GM12891 (cell line): ENCODE results near the gene CXCR6.

ENCODE experiments used
- DNase-seq: peaks from one replicate; pipeline ENCODE4 v3.0.0; 2011; ENCODE audit warnings: low spot score; ENCODE audit not compliant: insufficient read length
- FAIRE-seq: peaks from 2 replicates; lab custom pipeline; 2011; peaks lifted over from hg19 to GRCh38; lab: Jason Lieb, UNC
- PAX5 ChIP-seq: IDR thresholded peaks from 2 replicates; pipeline ENCODE4 v1.6.1; 2011; ENCODE audit warnings: low read length, moderate library complexity, mild to moderate bottlenecking; ENCODE audit not compliant: insufficient read depth, severe bottlenecking
- POLR2A ChIP-seq: IDR thresholded peaks from 2 replicates; pipeline ENCODE4 v1.6.1; 2011; ENCODE audit warnings: low read depth, low read length, control low read depth
- POLR2AphosphoS5 ChIP-seq: IDR thresholded peaks from 2 replicates; pipeline ENCODE4 v1.6.1; 2011; ENCODE audit warnings: low read depth, low read length, control low read depth
- POU2F2 ChIP-seq: IDR thresholded peaks from 2 replicates; pipeline ENCODE4 v1.6.1; 2011; ENCODE audit warnings: low read depth, mild to moderate bottlenecking, control low read depth, low read length, moderate library complexity
- SPI1 ChIP-seq: IDR thresholded peaks from 2 replicates; pipeline ENCODE4 v1.6.1; 2011; ENCODE audit warnings: low read depth, low read length, control low read depth
- TAF1 ChIP-seq: IDR thresholded peaks from 2 replicates; pipeline ENCODE4 v1.6.1; 2011; ENCODE audit warnings: low read depth, low read length, control low read depth

CXCR6 gene

DNA sequence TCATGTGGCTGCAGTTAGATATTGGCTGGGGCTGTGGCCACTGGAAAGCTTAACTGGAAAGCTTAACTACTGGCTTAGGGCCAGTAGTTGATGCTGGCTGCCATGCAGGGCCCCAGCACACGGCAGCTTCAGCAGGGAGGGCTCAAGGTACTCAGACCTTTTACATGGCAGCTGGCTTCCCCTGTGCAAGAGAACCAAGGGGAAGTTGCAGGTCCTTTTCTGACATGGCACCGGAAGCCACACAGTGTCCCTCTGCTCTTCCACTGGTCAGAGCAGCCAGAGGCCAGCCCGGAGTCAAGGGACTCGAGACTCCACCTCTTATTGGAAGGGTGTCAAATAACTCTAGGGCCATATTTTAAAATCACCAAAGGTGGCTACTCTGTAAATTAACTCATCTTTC, 32.4 kb upstream of the CXCR6 start:
- TF ChIP-seq POLR2AphosphoS5, result no peak
- TF ChIP-seq POU2F2, result no peak
- TF ChIP-seq POLR2A, result no peak
- no peak for TF ChIP-seq TAF1
- TF ChIP-seq PAX5, result no peak
- DNase-seq (no peak), FAIRE-seq (no peak)

DNA sequence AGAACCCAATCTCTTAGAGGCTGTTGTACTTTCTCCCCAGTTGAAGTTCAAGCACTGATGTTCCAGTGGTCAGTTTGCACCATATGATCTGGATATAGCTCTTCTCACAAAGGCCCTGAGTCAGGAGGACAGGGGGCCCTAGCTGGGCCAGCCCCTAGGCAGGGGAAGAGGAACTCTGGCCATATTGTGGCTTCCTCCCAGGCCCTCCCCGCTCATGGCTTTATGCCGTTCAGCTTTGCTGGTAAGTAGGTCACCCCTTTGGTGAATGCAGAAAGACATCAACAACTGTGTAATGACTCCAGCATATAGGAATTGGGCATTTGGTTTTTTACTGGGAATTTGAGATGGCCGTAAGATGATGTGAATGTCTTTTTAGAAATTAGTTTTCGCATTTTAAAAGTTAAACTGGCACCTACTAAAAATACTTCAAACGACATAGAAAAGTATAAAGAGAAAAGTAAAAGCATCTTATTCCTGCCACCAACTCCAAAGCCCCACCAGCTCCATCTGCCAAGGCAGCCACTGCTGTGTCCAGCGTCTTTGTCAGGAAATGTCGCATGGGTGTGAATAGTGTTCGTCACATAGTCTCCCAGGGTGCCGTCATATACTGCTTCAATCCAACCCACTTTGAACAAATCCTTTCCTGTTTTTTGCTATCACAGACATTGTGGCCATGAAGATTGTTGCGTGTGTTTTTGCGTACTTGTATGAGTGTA, 31.6 kb upstream of the CXCR6 start:
- FAIRE-seq (no peak), DNase-seq (no peak)
- TF ChIP-seq TAF1 (no peak), POLR2A (no peak), POLR2AphosphoS5 (no peak), POU2F2 (no peak)

DNA sequence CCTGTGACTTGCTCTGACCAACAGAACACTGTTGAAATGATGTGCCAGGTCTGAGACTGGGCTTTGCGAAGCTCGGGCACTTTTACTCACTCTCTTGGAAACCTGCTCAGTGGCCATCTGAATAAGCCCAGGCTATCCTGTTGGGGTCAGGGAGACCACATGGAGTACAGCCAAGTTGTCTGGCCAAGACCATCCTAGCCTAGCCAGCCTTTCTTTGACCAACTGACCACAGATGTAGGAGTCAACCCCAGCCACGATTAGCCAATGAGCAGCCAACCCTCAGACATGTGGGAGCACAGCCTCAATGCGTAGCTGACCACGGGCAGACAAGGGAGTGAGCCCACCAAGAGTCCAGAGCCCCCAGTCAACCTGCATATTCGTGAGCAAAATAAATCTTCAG, 30.8 kb upstream of the CXCR6 start:
- TF ChIP-seq POLR2A (no peak), TAF1 (peak; percentile 24; the same call in 1 of the 2 replicates)
- DNase-seq (no peak), FAIRE-seq (no peak)

DNA sequence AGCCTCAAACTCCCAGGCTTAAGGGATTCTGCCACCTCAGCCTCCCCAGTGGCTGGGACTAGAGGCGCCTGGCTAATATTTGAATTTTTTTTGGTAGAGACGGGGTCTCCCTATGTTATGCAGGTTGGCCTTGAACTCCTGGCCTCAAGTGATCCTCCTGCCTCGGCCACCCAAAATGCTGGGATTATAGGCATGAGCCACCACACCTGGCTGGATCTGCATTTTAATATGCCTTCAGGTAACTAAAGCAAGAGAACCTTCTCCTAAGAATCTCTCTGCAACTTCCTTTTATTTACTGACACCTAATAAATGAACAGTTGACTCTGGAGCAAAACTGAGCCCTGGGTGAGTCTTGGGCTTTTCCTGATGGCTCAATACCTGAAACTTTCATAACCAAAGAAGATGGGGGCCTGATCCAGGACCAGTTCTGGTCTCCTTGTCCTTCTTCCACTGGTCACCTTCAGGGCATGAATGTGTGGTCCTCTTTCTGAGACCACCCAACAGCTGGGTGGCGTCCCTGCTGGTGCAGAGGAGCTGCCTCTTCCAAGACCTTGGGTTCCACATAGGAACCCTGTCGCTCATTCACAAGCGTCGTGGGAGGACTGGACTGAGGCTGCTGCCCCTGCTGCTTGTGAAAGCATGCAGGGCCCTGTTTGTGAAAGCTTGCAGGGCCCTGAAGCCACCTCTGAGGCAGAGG, 28.8 kb upstream of the CXCR6 start:
- DNase-seq (no peak), FAIRE-seq (peak; percentile 47)
- TF ChIP-seq POLR2A (no peak), PAX5 (no peak), TAF1 (0 out of 2 replicates have a peak, but pooled peaks have one; percentile 0)

DNA sequence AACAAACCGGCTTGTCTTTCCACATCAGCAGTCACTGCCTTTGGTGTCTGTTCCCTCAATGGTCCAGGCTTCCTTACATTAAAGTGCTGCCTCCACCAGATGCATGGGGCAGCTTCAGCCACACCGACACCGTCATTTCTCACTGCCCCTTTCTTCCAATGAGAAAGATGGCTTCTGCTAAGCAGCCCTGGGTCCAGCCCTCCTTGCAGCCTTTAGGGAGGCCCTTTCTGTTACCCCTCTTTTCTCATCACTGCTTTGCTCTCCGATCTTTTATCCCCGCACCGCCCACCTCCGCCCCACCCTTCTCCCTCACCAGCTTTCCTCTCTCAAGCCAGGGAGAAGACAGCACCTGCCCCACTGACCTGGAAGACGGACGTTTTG, 28.2 kb upstream of the CXCR6 start:
- TF ChIP-seq PAX5, result no peak
- no peak for TF ChIP-seq POU2F2
- no peak for DNase-seq
- FAIRE-seq, result no peak

DNA sequence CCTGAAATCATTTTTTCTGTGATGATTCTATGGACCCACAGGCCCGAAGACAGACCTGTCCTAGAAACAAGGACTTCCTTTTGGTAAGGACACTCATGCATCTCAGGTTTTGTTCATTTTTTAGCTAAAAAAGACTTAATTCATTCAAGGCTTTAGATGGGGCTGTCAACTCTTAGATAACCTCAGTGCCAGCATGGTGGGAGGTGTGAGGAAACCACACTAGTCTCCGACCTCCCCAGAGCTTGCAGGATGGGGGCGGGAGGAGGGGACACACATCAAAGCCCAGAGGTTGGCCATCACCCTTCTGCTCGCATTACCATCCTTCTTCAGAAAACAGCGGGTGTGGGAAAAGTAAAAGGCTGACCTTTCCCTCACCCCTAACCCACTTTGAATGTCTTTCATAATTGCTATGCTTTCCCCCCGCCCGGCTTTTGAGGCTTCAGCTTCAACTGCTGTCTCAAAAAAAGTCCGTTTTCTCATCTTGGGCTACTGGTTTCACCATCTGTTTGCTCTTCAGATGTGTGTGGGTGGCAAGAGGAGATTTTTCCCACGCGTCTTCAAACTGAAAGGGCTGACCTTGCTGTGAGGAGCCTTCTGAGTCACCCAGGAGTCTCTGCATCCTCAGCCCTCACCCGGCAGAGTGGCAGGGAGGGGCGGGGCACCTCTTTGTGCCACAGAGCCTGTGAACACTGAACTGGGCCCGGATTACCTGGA, 27.6 kb upstream of the CXCR6 start:
- FAIRE-seq, result peak; percentile 94
- DNase-seq, result peak; percentile 73

DNA sequence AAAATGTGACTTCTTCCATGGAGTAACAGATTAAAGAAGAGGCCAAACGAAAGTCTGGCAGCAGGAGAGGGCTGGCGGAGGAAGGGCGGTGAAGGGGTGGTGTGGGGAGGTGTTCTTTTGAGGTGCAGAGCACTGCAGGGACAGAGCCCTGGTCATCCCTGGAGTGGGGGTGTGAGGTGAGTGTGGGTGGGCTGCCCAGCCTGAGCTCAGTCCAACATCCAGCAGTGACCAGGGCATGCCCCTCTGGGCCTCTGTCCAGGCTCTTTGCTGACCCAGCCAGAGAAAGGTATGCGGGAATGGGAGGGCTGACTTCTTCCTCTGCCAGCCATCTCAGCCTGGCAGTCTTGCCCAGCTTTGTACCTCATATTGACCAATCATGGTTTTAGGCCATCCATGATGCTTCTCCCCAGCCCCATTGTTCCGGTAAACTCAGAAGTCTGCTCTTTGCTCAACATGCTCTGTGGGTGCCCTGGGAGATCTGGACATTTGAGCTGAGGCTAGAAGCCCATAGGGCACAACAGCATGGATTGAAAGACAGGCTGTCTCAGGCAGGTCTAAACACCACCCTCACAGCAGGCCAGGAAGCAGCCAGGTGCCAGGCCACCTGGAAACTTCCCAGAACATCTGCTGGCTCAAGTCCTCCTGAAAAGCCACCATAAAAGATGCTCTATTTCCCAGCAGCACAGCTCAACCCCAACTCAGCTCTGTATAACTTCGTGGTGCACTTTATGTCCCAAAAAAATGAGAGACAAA, 25.9 kb upstream of the CXCR6 start:
- FAIRE-seq, result peak; percentile 38
- TF ChIP-seq SPI1 (no peak), POLR2AphosphoS5 (peak; percentile 25; the same call in 1 of the 2 replicates)
- no peak for DNase-seq

More for the DNA sequence above, 27.6 kb upstream of the CXCR6 start:
- TF ChIP-seq POLR2A (no peak), PAX5 (peak; percentile 40), SPI1 (no peak), POLR2AphosphoS5 (0 out of 2 replicates have a peak, but pooled peaks have one; percentile 64), TAF1 (peak; percentile 41; the same call in 1 of the 2 replicates), POU2F2 (peak; percentile 88; the same call in 1 of the 2 replicates)

DNA sequence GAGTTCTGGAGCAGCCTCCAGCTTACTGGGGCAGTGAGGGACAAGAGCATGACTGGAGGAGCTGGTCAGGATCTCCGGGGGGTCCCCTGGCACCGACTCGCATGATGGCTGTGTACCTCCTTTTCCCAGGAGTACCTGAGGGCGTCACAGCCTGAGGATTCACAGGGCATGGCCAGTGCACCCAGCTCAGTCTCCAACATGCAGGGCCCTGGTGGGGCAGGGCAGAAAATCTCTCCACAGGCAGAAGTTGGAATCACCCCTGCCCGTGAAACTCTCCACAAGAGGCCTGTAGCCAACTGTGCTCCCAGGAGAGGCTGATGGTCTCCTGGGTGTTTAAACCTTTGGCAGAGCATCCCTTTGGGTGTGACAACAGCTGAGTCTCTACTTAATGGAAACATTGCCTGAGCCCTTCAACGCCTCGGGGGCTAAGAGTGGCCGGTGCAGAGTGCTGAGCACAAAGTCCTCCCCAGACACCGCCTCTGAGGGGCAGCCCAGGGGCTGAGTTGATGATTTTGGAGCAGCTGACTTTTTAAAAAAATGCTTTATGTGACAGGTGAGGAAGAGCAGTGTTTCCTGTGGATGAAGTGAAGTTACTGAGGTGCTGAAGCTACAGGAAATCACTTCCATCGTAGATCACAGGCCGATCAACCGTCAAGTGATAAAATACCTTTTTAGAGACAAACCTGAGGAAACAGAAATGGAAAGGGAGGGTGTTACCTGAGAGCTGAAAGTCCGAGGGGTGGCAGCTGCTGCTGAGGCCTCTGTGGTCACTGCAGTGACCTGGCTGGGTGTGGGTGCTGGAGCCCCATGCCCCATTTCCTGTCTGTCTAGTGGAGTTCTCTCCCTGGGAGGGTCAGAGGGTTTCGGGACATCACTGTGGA, 21.9 kb upstream of the CXCR6 start:
- FAIRE-seq, result no peak
- TF ChIP-seq POU2F2, result no peak
- TF ChIP-seq POLR2A, result no peak
- no peak for TF ChIP-seq TAF1
- TF ChIP-seq PAX5, result no peak
- no peak for TF ChIP-seq SPI1
- no peak for TF ChIP-seq POLR2AphosphoS5
- no peak for DNase-seq

DNA sequence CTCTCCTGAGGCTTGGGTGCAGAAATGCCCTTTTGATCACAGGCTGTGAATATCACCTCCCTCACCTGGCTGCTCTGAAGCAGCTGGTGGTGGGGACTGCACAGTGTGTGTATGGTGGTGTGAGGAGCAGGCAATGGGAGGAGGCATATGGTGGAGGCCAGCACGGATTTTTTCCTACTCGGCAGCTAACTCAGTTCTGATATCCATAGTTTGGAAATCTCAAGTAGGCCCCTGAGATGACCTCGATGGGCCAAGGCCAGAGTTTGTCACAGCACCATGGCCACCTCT, 21.3 kb upstream of the CXCR6 start:
- DNase-seq (no peak), FAIRE-seq (no peak)
- no peak for TF ChIP-seq PAX5
- no peak for TF ChIP-seq TAF1
- no peak for TF ChIP-seq SPI1
- no peak for TF ChIP-seq POU2F2
- TF ChIP-seq POLR2AphosphoS5, result no peak
- TF ChIP-seq POLR2A, result no peak
